HG02840 (cell line): ENCODE measurements around the gene SULT4A1.

ENCODE experiments used
- ATAC-seq: cut with Tn5 transposase; IDR thresholded peaks from one replicate; pipeline ENCODE4 v1.9.1; 2021; ENCODE audit warnings: mild to moderate bottlenecking, moderate library complexity, moderate number of reproducible peaks; ENCODE audit not compliant: unreplicated experiment, low FRiP score

SULT4A1 gene

GRCh38 chr22:43830931-43831560 is 31.3 kb downstream of the SULT4A1 start:
- no peak for ATAC-seq

- ATAC-seq = no peak
These were observed 32.1 kb downstream of the SULT4A1 start for GRCh38 chr22:43829904-43830851.

- ATAC-seq = no peak
These were observed 33.1 kb downstream of the SULT4A1 start for GRCh38 chr22:43828998-43829782.

- no peak for ATAC-seq
These were observed 33.7 kb downstream of the SULT4A1 start for GRCh38 chr22:43828725-43828997.

GRCh38 chr22:43827926-43828724 is 34.2 kb downstream of the SULT4A1 start:
- no peak for ATAC-seq

GRCh38 chr22:43827003-43827735 is 35.1 kb downstream of the SULT4A1 start:
- no peak for ATAC-seq

- ATAC-seq = no peak
These were observed 35.9 kb downstream of the SULT4A1 start for GRCh38 chr22:43826142-43827002.

GRCh38 chr22:43825651-43826050 is 36.7 kb downstream of the SULT4A1 start:
- no peak for ATAC-seq

- ATAC-seq = no peak
These were observed 37.4 kb downstream of the SULT4A1 start for GRCh38 chr22:43824724-43825420.

- ATAC-seq = no peak
These were observed 38.2 kb downstream of the SULT4A1 start for GRCh38 chr22:43823911-43824665.

- no peak for ATAC-seq
These were observed 38.9 kb downstream of the SULT4A1 start for GRCh38 chr22:43823353-43823908.

- no peak for ATAC-seq
These were observed 40.5 kb downstream of the SULT4A1 start for GRCh38 chr22:43821606-43822425.

GRCh38 chr22:43820651-43821305 is 41.5 kb downstream of the SULT4A1 start:
- ATAC-seq = no peak

- no peak for ATAC-seq
These were observed 42.2 kb downstream of the SULT4A1 start for GRCh38 chr22:43819931-43820640.

- no peak for ATAC-seq
These were observed 42.8 kb downstream of the SULT4A1 start for GRCh38 chr22:43819421-43819921.
